ENCODE measurements around the gene MSI2. TPM values are rescaled to one million over a fixed set of nuclear protein-coding genes. Genes with fewer than 3 reads are reported as not detected.

MSI2 gene
- total RNA-seq, 6 experiments from 2014 or later = 12.0 to 22.6 (median 19.4) TPM

DNA sequence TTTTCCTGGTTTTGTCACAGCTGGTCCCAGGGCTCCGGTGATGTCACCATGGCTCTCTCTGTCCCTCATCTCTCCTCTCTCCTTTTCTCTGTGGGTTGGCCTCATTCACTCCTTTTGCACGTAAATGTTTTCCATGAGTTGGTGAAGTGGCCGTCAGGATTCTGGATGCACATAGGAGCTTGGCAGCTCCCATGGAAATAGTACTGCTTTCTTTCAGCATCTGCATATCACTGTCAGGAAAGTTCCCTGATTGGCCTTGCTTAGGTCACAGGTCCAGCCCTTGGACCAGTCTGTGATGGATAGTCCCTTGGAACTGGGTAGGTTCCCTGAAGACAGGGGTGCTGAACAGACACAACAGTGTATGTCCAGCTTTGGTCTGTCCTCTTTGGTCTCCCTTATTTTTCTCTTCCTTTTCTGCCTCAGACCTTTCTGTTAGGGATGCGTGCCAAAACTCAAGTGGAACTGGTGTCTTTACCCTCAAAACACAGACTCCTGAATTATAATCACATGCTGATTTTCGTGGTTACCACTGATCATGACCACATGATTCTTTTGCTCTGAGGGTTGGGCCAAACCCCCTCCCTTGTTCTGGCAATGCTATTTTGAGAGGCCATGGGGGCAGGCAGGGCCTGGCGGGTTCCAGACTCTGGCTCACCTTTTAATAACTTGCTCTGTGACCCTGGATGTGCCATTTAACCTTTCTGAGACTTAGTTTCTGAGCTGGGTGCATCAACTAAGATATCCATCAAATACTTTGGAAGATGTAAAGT lies 99.0 kb downstream of the MSI2 start:
- Histone ChIP-seq H3K27me3 (no peaks in the 10 kb centered on the region), H3K4me1 (no peaks in the 10 kb centered on the region), H3K27ac (no peak overlapping the region), H3K9me3 (no peaks in the 10 kb centered on the region), H3K4me3 (no peak overlapping the region), H3K36me3 (no peaks in the 10 kb centered on the region)
- intact Hi-C loops (cut with DNase I) = no loop called here
- ATAC-seq (no peak), DNase-seq (no peak)
- 66% methylated on average over 5 of the region's 6 CpGs for WGBS (ENCODE audit: insufficient coverage, low coverage, low lambda C conversion rate, missing lambda C conversion rate)
- no peak for TF ChIP-seq POLR2A (IDR thresholded peaks at IDR 0.05)
- TF ChIP-seq, protein P1, sequence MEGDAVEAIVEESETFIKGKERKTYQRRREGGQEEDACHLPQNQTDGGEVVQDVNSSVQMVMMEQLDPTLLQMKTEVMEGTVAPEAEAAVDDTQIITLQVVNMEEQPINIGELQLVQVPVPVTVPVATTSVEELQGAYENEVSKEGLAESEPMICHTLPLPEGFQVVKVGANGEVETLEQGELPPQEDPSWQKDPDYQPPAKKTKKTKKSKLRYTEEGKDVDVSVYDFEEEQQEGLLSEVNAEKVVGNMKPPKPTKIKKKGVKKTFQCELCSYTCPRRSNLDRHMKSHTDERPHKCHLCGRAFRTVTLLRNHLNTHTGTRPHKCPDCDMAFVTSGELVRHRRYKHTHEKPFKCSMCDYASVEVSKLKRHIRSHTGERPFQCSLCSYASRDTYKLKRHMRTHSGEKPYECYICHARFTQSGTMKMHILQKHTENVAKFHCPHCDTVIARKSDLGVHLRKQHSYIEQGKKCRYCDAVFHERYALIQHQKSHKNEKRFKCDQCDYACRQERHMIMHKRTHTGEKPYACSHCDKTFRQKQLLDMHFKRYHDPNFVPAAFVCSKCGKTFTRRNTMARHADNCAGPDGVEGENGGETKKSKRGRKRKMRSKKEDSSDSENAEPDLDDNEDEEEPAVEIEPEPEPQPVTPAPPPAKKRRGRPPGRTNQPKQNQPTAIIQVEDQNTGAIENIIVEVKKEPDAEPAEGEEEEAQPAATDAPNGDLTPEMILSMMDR (IDR thresholded peaks at IDR 0.05) = no peak

DNA sequence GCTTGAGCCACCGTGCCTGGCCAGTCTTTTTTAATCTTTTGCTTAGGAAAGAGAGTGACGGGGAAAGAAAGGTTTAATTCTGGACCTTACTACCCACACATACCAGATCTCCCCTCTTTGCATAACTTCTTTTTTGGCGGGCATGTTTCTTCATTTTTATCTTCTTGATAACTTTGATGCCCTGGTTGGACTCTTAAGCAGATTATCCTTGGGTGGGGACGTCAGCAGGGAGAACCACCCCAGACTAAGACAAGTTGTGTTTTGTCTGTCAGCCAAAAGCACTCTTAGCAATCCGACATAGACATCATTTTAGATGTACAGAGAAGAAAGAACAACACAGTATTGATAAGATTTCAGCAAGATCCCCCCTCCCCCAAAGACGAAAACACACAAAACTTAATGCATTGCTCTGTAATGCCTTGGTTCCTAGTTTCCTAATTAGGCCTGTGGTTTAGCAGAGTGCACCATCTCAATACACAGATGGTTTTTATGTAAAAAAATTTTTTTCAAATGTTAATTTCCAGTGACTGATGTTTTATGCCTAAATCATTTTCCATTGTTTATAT lies 99.9 kb downstream of the MSI2 start:
- H3K4me3 ChIP-seq = no peak overlapping the region
- no peaks in the 10 kb centered on the region for H3K27me3 ChIP-seq
- ATAC-seq (no peak), DNase-seq (no peak)
- TF ChIP-seq, protein P1 (IDR thresholded peaks at IDR 0.05) = no peak
- no peak for TF ChIP-seq POLR2A (IDR thresholded peaks at IDR 0.05)
- no peaks in the 10 kb centered on the region for H3K4me1 ChIP-seq
- intact Hi-C loops (cut with DNase I) = no loop called here
- 83% methylated on average over 5 of the region's 6 CpGs for WGBS (ENCODE audit: insufficient coverage, low coverage, low lambda C conversion rate, missing lambda C conversion rate)
- H3K36me3 ChIP-seq = no peaks in the 10 kb centered on the region
- H3K9me3 ChIP-seq = no peaks in the 10 kb centered on the region
- H3K27ac ChIP-seq = no peak overlapping the region

DNA sequence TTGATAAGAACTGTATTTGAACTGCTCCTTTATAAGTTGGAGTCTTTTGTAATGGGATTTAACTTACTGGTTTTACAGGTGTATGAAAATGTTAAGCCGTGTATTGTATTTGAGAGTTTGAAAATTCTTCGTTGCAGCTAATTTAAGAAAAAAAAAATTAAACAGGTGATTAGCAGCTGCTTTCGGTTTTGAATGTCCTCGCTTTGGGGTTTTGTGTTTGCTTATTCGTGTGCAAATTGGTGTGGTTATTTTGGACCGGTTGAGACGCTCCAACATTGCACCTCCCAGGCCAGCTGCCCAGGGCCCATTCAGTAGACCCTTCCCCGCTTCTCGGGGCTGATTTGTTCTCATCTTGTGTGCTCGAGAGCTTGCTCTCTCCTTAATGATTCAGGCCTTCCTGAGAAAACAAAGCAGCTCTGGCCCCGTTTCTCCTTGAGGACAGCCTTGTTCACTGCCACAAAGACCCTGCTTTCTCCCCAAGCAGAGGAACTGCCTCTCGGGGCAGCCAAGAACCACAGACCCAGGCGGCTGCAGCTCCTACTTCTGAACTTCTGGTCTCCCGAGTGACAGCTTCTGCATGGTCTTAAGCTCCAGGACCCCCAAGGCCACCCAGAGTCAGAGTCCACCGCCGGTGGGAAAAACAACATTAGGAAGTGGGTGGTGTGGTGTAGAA lies 100.5 kb downstream of the MSI2 start:
- intact Hi-C loops (cut with DNase I) = no loop called here
- H3K27ac ChIP-seq = no peak overlapping the region
- ATAC-seq (peak in 3 of 4 donors; percentile 20 to 47 (median 39)), DNase-seq (no peak)
- WGBS (ENCODE audit: insufficient coverage, low coverage, low lambda C conversion rate, missing lambda C conversion rate) = 71% methylated on average over 11 of the region's 16 CpGs
- H3K4me1 ChIP-seq = no peaks in the 10 kb centered on the region
- no peaks in the 10 kb centered on the region for H3K36me3 ChIP-seq
- no peaks in the 10 kb centered on the region for H3K9me3 ChIP-seq
- TF ChIP-seq, protein P1 (IDR thresholded peaks at IDR 0.05) = no peak
- no peak for TF ChIP-seq POLR2A (IDR thresholded peaks at IDR 0.05)
- H3K27me3 ChIP-seq = no peaks in the 10 kb centered on the region
- no peak overlapping the region for H3K4me3 ChIP-seq

DNA sequence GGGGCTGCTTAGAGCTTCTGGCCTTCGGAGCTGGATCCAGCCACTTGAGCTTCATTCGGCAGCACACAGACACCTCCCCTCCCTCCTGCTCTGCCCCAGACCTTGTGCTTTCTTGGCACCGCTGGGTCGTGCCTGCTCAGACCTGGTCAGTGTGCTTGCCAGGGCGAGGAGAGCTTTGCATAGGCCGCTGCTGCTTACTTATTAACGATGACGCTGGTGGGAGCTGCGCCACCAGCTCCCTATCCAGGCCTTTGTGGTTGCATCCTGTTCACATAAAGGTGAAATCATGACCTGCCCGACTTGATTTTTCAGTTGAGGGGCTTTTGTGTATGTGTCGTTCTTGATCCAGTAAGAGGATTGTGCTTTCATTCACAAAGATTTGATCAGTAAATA lies 101.1 kb downstream of the MSI2 start:
- no peaks in the 10 kb centered on the region for H3K4me1 ChIP-seq
- DNase-seq (peak; percentile 45 to 75 (median 70)), ATAC-seq (peak; percentile 66 to 85 (median 79))
- WGBS (ENCODE audit: insufficient coverage, low coverage, low lambda C conversion rate, missing lambda C conversion rate) = 58% methylated on average over 6 of the region's 11 CpGs
- H3K9me3 ChIP-seq = no peaks in the 10 kb centered on the region
- H3K27ac ChIP-seq = no peak overlapping the region
- TF ChIP-seq, protein P1 (IDR thresholded peaks at IDR 0.05) = no peak
- TF ChIP-seq POLR2A (IDR thresholded peaks at IDR 0.05) = no peak
- H3K36me3 ChIP-seq = no peaks in the 10 kb centered on the region
- no peak overlapping the region for H3K4me3 ChIP-seq
- no peaks in the 10 kb centered on the region for H3K27me3 ChIP-seq
- intact Hi-C loops (cut with DNase I) = no loop called here

Measured in right lobe of liver (tissue), 6 donors.